Measurements from ENCODE around the gene NTMT1. TPM values are rescaled to one million over a fixed set of nuclear protein-coding genes. Genes with fewer than 3 reads are reported as not detected.
A peak's percentile ranks its signal among the peaks of the same experiment; 100 is the strongest.

The NTMT1 gene
- total RNA-seq, 6 donors from 2014 or later, result 15.0 to 37.7 (median 23.6) TPM

DNA sequence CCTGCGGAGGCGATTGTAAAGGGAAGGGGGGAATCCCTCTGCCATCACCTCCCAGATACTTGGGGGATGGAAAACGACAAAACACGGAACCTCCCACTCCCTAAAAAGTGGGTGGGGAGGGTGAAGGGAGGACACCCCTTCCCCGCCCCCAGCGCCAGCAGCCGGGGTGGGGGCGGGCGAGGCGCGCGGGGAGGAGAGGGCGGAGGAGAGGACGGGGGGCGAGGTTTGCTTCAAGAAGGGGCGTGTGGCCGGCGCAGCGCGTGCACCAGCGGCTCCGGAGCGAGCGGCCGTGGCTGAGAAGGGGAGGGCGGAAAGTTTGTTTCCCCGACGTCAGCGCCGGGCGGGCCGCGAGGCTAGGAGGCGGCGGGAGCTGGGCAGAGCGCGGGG lies 39.4 kb downstream of the NTMT1 start, which contains the start of gene PRRX2:
PRRX2 (plus strand) TSS at position 259 of the 387 bp plus-strand sequence. CDS start 221 bp downstream, outside the sequence.
- WGBS, 2 donors, result 0% methylated on average over 8 to 21 of the region's 37 CpGs
- H3K36me3 ChIP-seq, result no peaks in the 10 kb centered on the region
- H3K9me3 ChIP-seq, result no peaks in the 10 kb centered on the region
- H3K27ac ChIP-seq, result no peak within 1 kb of the TSS
- peaks cover 7 to 24% (median 14%) of the 10 kb centered on the region in 4 donors for H3K4me1 ChIP-seq
- H3K4me3 ChIP-seq, result peak within 1 kb of the TSS in 3 of 4 donors; percentile 37 to 48 (median 47)
- TF ChIP-seq, protein P1, sequence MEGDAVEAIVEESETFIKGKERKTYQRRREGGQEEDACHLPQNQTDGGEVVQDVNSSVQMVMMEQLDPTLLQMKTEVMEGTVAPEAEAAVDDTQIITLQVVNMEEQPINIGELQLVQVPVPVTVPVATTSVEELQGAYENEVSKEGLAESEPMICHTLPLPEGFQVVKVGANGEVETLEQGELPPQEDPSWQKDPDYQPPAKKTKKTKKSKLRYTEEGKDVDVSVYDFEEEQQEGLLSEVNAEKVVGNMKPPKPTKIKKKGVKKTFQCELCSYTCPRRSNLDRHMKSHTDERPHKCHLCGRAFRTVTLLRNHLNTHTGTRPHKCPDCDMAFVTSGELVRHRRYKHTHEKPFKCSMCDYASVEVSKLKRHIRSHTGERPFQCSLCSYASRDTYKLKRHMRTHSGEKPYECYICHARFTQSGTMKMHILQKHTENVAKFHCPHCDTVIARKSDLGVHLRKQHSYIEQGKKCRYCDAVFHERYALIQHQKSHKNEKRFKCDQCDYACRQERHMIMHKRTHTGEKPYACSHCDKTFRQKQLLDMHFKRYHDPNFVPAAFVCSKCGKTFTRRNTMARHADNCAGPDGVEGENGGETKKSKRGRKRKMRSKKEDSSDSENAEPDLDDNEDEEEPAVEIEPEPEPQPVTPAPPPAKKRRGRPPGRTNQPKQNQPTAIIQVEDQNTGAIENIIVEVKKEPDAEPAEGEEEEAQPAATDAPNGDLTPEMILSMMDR (IDR thresholded peaks at IDR 0.05), result no peak
- TF ChIP-seq POLR2A (IDR thresholded peaks at IDR 0.05), result no peak
- TF ChIP-seq POLR2AphosphoS5 (IDR thresholded peaks at IDR 0.05), result no peak
- no peak for TF ChIP-seq EP300 (IDR thresholded peaks at IDR 0.05)
- H3K27me3 ChIP-seq, result peaks cover 0 to 25% (median 18%) of the 10 kb centered on the region in 4 donors
- ATAC-seq (ENCODE audit: low FRiP score in 2 of 2), result peak in 1 of 2 donors; percentile 92
- DNase-seq, result peak in 1 of 2 donors; percentile 90

DNA sequence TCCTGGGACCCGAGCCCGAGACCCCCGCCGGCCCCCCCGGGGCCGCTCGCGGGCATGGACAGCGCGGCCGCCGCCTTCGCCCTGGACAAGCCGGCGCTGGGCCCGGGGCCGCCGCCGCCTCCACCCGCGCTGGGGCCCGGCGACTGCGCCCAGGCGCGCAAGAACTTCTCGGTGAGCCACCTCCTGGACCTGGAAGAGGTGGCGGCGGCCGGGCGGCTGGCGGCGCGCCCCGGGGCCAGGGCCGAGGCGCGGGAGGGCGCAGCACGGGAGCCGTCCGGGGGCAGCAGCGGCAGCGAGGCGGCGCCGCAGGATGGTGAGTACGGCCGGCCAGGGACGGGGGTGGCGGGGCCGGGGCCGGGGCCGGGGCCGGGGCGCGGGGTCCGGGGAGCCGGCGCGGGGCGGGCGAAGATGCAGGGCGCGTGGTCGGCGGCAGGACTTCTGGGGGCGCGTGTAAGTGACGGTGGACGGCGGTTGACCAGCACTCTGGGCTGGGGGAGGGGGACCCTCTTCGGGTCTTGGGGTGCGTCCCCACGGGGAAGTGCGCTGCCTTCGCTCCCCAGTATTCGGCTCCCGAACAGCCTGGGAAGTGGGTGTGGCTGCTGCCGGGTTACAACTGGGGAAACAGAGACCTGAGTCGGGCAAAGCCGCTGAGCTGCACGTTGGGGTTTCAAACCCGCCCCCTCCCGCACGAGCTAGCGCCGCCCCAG lies 40.0 kb downstream of the NTMT1 start:
- H3K27me3 ChIP-seq, result peaks cover 0 to 25% (median 18%) of the 10 kb centered on the region in 4 donors
- H3K36me3 ChIP-seq, result no peaks in the 10 kb centered on the region
- H3K4me1 ChIP-seq, result peaks cover 7 to 24% (median 14%) of the 10 kb centered on the region in 4 donors
- ATAC-seq (ENCODE audit: low FRiP score in 2 of 2), result no peak
- 5% methylated on average over 13 of the region's 88 CpGs; no CpG with 5 or more reads in 1 of the 2 donors for whole genome bisulfite sequencing, 2 donors
- DNase-seq, result no peak
- H3K9me3 ChIP-seq, result no peaks in the 10 kb centered on the region
- no peak overlapping the region for H3K27ac ChIP-seq
- TF ChIP-seq POLR2AphosphoS5 (IDR thresholded peaks at IDR 0.05) (no peak), EP300 (IDR thresholded peaks at IDR 0.05) (no peak), POLR2A (IDR thresholded peaks at IDR 0.05) (no peak)
- TF ChIP-seq, protein P1 (IDR thresholded peaks at IDR 0.05), result no peak
- peak overlapping the region in 3 of 4 donors; percentile 37 to 48 (median 47) for H3K4me3 ChIP-seq

GRCh38 chr9:129666575-129666974 lies 40.6 kb downstream of the NTMT1 start:
- 36 to 42% methylated on average over 6 to 12 of the region's 13 CpGs for WGBS, 2 donors
- H3K4me3 ChIP-seq, result peak overlapping the region in 2 of 4 donors; percentile 47 to 48
- TF ChIP-seq EP300 (IDR thresholded peaks at IDR 0.05), result no peak
- H3K27me3 ChIP-seq, result peaks cover 0 to 25% (median 18%) of the 10 kb centered on the region in 4 donors
- H3K9me3 ChIP-seq, result no peaks in the 10 kb centered on the region
- ATAC-seq (ENCODE audit: low FRiP score in 2 of 2) (no peak), DNase-seq (no peak)
- no peaks in the 10 kb centered on the region for H3K36me3 ChIP-seq
- no peak overlapping the region for H3K27ac ChIP-seq
- peaks cover 7 to 24% (median 14%) of the 10 kb centered on the region in 4 donors for H3K4me1 ChIP-seq

- Histone ChIP-seq H3K4me3 (no peak overlapping the region), H3K36me3 (no peaks in the 10 kb centered on the region), H3K9me3 (no peaks in the 10 kb centered on the region), H3K27ac (no peak overlapping the region), H3K27me3 (peaks cover 0 to 25% (median 18%) of the 10 kb centered on the region in 4 donors), H3K4me1 (peaks cover 7 to 24% (median 14%) of the 10 kb centered on the region in 4 donors)
- DNase-seq, result no peak
- TF ChIP-seq, protein P1 (IDR thresholded peaks at IDR 0.05), result no peak
- WGBS, 2 donors, result 78% methylated on average over 10 to 11 of the region's 11 CpGs
- ATAC-seq (ENCODE audit: low FRiP score in 2 of 2), result no peak
Measured at GRCh38 chr9:129667378-129667777, 41.4 kb downstream of the NTMT1 start.

- no peak for DNase-seq
- Histone ChIP-seq H3K36me3 (no peaks in the 10 kb centered on the region), H3K27me3 (peaks cover 0 to 25% (median 18%) of the 10 kb centered on the region in 4 donors), H3K9me3 (no peaks in the 10 kb centered on the region), H3K27ac (no peak overlapping the region), H3K4me1 (peaks cover 7 to 24% (median 14%) of the 10 kb centered on the region in 4 donors), H3K4me3 (no peak overlapping the region)
- no peak for ATAC-seq (ENCODE audit: low FRiP score in 2 of 2)
- 89 to 90% methylated on average over 2 to 9 of the region's 9 CpGs for WGBS, 2 donors
- TF ChIP-seq, protein P1 (IDR thresholded peaks at IDR 0.05), result no peak
- TF ChIP-seq POLR2AphosphoS5 (IDR thresholded peaks at IDR 0.05) (no peak), EP300 (IDR thresholded peaks at IDR 0.05) (no peak), POLR2A (IDR thresholded peaks at IDR 0.05) (no peak)
Measured at GRCh38 chr9:129667850-129668249, 41.9 kb downstream of the NTMT1 start.
